Stimulated activated CD8-positive, alpha-beta memory T cell treated with anti-CD3 and anti-CD28 coated beads, Interleukin-15, amount 100 ng/mL, for 1 hour (primary cell): ENCODE data around the gene RRM2.

Experiments used
- DNase-seq: peaks from one replicate; pipeline ENCODE4 v3.0.0-alpha.2; 2020; ENCODE audit warnings: low read depth

The RRM2 gene

GRCh38 chr2:10122500-10123280, at the start of gene RRM2:
Gene RRM2 (plus strand): TSS chr2:10122739. CDS start chr2:10122799, 60 bp downstream.
- peak; percentile 72 for DNase-seq

GRCh38 chr2:10073706-10074105, 48.8 kb upstream of the RRM2 start:
- no peak for DNase-seq

GRCh38 chr2:10075101-10075500, 47.4 kb upstream of the RRM2 start:
- DNase-seq: no peak

- DNase-seq: no peak
Observed at GRCh38 chr2:10075571-10076209, 46.8 kb upstream of the RRM2 start.

GRCh38 chr2:10076511-10076910, 46.0 kb upstream of the RRM2 start:
- no peak for DNase-seq

- no peak for DNase-seq
Observed at GRCh38 chr2:10076988-10077527, 45.5 kb upstream of the RRM2 start.

GRCh38 chr2:10078001-10078400, 44.5 kb upstream of the RRM2 start:
- no peak for DNase-seq

- DNase-seq: no peak
Observed at GRCh38 chr2:10078704-10079265, 43.8 kb upstream of the RRM2 start.

- DNase-seq: no peak
Observed at GRCh38 chr2:10079266-10079869, 43.2 kb upstream of the RRM2 start.

GRCh38 chr2:10079870-10080535, 42.5 kb upstream of the RRM2 start, which contains the start of gene CYS1:
Gene CYS1 (minus strand): TSS chr2:10080411. CDS start chr2:10080223, 188 bp downstream.
- no peak for DNase-seq

- DNase-seq: no peak
Observed at GRCh38 chr2:10080536-10081304, 41.8 kb upstream of the RRM2 start.

GRCh38 chr2:10083046-10083445, 39.5 kb upstream of the RRM2 start:
- DNase-seq: no peak

GRCh38 chr2:10083692-10084211, 38.8 kb upstream of the RRM2 start:
- DNase-seq: no peak

GRCh38 chr2:10084223-10084865, 38.2 kb upstream of the RRM2 start:
- DNase-seq: no peak

GRCh38 chr2:10085043-10085667, 37.4 kb upstream of the RRM2 start:
- DNase-seq: no peak

- DNase-seq: no peak
Observed at GRCh38 chr2:10085668-10086059, 36.9 kb upstream of the RRM2 start.

GRCh38 chr2:10086950-10087349, 35.6 kb upstream of the RRM2 start:
- DNase-seq: no peak

GRCh38 chr2:10087360-10087759, 35.2 kb upstream of the RRM2 start:
- DNase-seq: no peak

- DNase-seq: no peak
Observed at GRCh38 chr2:10089565-10090190, 32.9 kb upstream of the RRM2 start.
